IMR-90 (cell line): ENCODE results near the gene AUTS2. TPM values are rescaled to one million over a fixed set of nuclear protein-coding genes. Genes with fewer than 3 reads are reported as not detected.

Source experiments
- ATAC-seq: fragments of 200-7000 bp; cut with Tn5 transposase; 2 replicates; pipeline ENCODE4 v1.9.1; 2020; ENCODE audit warnings: low read depth, mild to moderate bottlenecking, moderate library complexity
- BruUV-seq: library from RNA; stranded (reverse); fragments of 400-500 nt; replicated peaks from 2 replicates; lab custom pipeline; 2021; lab: Mats Ljungman, UMichigan
- CTCF ChIA-PET: fragments of 300-600 bp; formaldehyde crosslinking; extraction: SDS; loops from one replicate; lab custom pipeline; 2021; ENCODE audit warnings: antibody characterized with exemption; lab: Yijun Ruan, JAX
- POLR2A ChIA-PET: fragments of 300-600 bp; sonication (Branson Sonifier 250); formaldehyde crosslinking; loops from one replicate; lab custom pipeline; 2022; ENCODE audit warnings: antibody characterized with exemption; ENCODE audit not compliant: unreplicated experiment; lab: Charles Lee
- DNase-seq: peaks from one replicate; pipeline ENCODE4 v3.0.0; 2013
- H2AFZ ChIP-seq: replicated peaks from 2 replicates; pipeline ENCODE3; 2013; ENCODE audit warnings: low read length, mild to moderate bottlenecking; ENCODE audit not compliant: poor library complexity
- H2AK5ac ChIP-seq: 2 replicates; pipeline ENCODE4 v1.6.1; 2013; ENCODE audit warnings: low read depth, low read length, inconsistent platforms
- H2AK9ac ChIP-seq: replicated peaks from 2 replicates; pipeline ENCODE3; 2013; ENCODE audit warnings: mild to moderate bottlenecking, low read depth, low read length, moderate library complexity; ENCODE audit not compliant: poor library complexity
- H2BK120ac ChIP-seq: 2 replicates; pipeline ENCODE4 v1.6.1; 2013; ENCODE audit warnings: low read depth, low read length, inconsistent platforms
- H2BK15ac ChIP-seq: 3 replicates; pipeline ENCODE4 v1.6.1; 2013; ENCODE audit warnings: low read depth, low read length, inconsistent platforms
- H2BK20ac ChIP-seq: 2 replicates; pipeline ENCODE4 v1.6.1; 2013; ENCODE audit warnings: low read depth, mild to moderate bottlenecking, inconsistent platforms, low read length, moderate library complexity
- H2BK5ac ChIP-seq: 2 replicates; pipeline ENCODE4 v1.6.1; 2013; ENCODE audit warnings: mild to moderate bottlenecking, low read depth, low read length, inconsistent platforms; ENCODE audit not compliant: poor library complexity, severe bottlenecking
- H3K14ac ChIP-seq: replicated peaks from 2 replicates; pipeline ENCODE4 v1.6.1; 2013; ENCODE audit warnings: low read depth, low read length, inconsistent platforms
- H3K18ac ChIP-seq: 2 replicates; pipeline ENCODE4 v1.6.1; 2013; ENCODE audit warnings: low read depth, low read length, control low read depth
- H3K23ac ChIP-seq: 2 replicates; pipeline ENCODE4 v1.6.1; 2013; ENCODE audit warnings: low read depth, low read length, inconsistent platforms
- H3K27ac ChIP-seq: 2 replicates; pipeline ENCODE4 v1.5.1; 2013; ENCODE audit warnings: mild to moderate bottlenecking, control low read depth, low read length; ENCODE audit not compliant: insufficient read depth
- H3K27me3 ChIP-seq: 2 replicates; pipeline ENCODE4 v1.6.1; 2013; ENCODE audit warnings: low read length; ENCODE audit not compliant: control insufficient read depth, insufficient read depth
- H3K36me3 ChIP-seq: 2 replicates; pipeline ENCODE4 v1.6.1; 2013; ENCODE audit warnings: low read length, mixed read lengths; ENCODE audit not compliant: control insufficient read depth, insufficient read depth
- H3K4ac ChIP-seq: 2 replicates; pipeline ENCODE4 v1.6.1; 2013; ENCODE audit warnings: low read depth, low read length, inconsistent platforms
- H3K4me1 ChIP-seq: 2 replicates; pipeline ENCODE4 v1.6.1; 2013; ENCODE audit warnings: low read length, mixed read lengths; ENCODE audit not compliant: control insufficient read depth, insufficient read depth
- H3K4me2 ChIP-seq: 2 replicates; pipeline ENCODE4 v1.6.1; 2013; ENCODE audit warnings: low read depth, mild to moderate bottlenecking, control low read depth, low read length, moderate library complexity
- H3K4me3 ChIP-seq: 2 replicates; pipeline ENCODE4 v1.5.1; 2013; ENCODE audit warnings: low read depth, mild to moderate bottlenecking, control low read depth, low read length, moderate library complexity; ENCODE audit not compliant: insufficient read depth
- H3K56ac ChIP-seq: 2 replicates; pipeline ENCODE4 v1.6.1; 2013; ENCODE audit warnings: low read length, inconsistent platforms; ENCODE audit not compliant: insufficient read depth; ENCODE audit errors: extremely low read depth
- H3K79me1 ChIP-seq, 2 experiments: 2 replicates each; pipeline ENCODE4 v1.6.1; 2013; ENCODE audit warnings: low read length in 2 of 2, inconsistent platforms in 1 of 2, low read depth in 1 of 2
- H3K9ac ChIP-seq: 2 replicates; pipeline ENCODE4 v1.6.1; 2013; ENCODE audit warnings: low read depth, low read length, control low read depth
- H3K9me1 ChIP-seq: 2 replicates; pipeline ENCODE4 v1.6.1; 2013; ENCODE audit warnings: low read length, inconsistent platforms; ENCODE audit not compliant: insufficient read depth
- H3K9me3 ChIP-seq: 2 replicates; pipeline ENCODE4 v1.6.1; 2013; ENCODE audit warnings: low read length; ENCODE audit not compliant: control insufficient read depth, insufficient read depth
- H4K20me1 ChIP-seq: 2 replicates; pipeline ENCODE4 v1.6.1; 2013; ENCODE audit warnings: low read length, inconsistent platforms; ENCODE audit not compliant: insufficient read depth
- H4K5ac ChIP-seq: 2 replicates; pipeline ENCODE4 v1.6.1; 2013; ENCODE audit warnings: mild to moderate bottlenecking, low read depth, low read length, control low read depth
- H4K8ac ChIP-seq, 2 experiments: 2 replicates each; pipeline ENCODE4 v1.6.1; 2013; ENCODE audit warnings: low read depth in 2 of 2, low read length in 2 of 2, control low read depth in 1 of 2, inconsistent platforms in 1 of 2
- H4K91ac ChIP-seq: 2 replicates; pipeline ENCODE4 v1.6.1; 2013; ENCODE audit warnings: low read depth, low read length, inconsistent platforms; ENCODE audit not compliant: insufficient read depth
- BHLHE40 ChIP-seq: fragments of 150-350 bp; IDR thresholded peaks from 2 replicates; pipeline ENCODE4 v1.6.1; 2016; ENCODE audit warnings: mild to moderate bottlenecking, low read depth, low read length
- CHD1 ChIP-seq: IDR thresholded peaks from 2 replicates; pipeline ENCODE4 v1.6.1; 2012; ENCODE audit warnings: low read depth, low read length, improper control_type of control experiment
- FOS ChIP-seq: fragments of 150-350 bp; IDR thresholded peaks from 2 replicates; pipeline ENCODE4 v1.6.1; 2016; ENCODE audit warnings: low read depth, low read length
- MAFK ChIP-seq: IDR thresholded peaks from 2 replicates; pipeline ENCODE4 v1.6.1; 2012; ENCODE audit warnings: low read depth, low read length, improper control_type of control experiment
- MAZ ChIP-seq: IDR thresholded peaks from 2 replicates; pipeline ENCODE4 v1.6.1; 2012; ENCODE audit warnings: low read depth, mild to moderate bottlenecking, low read length, improper control_type of control experiment, moderate library complexity, borderline replicate concordance
- MXI1 ChIP-seq: IDR thresholded peaks from 2 replicates; pipeline ENCODE4 v1.6.1; 2012; ENCODE audit warnings: low read depth, mild to moderate bottlenecking, low read length, moderate library complexity, borderline replicate concordance
- NFE2L2 ChIP-seq: fragments of 150-350 bp; IDR thresholded peaks from 2 replicates; pipeline ENCODE4 v1.6.1; 2016; ENCODE audit warnings: low read depth, mild to moderate bottlenecking, low read length
- POLR2A ChIP-seq: IDR thresholded peaks from 2 replicates; pipeline ENCODE4 v1.6.1; 2012; ENCODE audit warnings: mild to moderate bottlenecking, low read depth, low read length
- RAD21 ChIP-seq: IDR thresholded peaks from 2 replicates; pipeline ENCODE4 v1.6.1; 2012; ENCODE audit warnings: low read length, improper control_type of control experiment
- RCOR1 ChIP-seq: IDR thresholded peaks from 2 replicates; pipeline ENCODE4 v1.6.1; 2012; ENCODE audit warnings: mild to moderate bottlenecking, low read length, improper control_type of control experiment; ENCODE audit not compliant: insufficient replicate concordance
- RFX5 ChIP-seq: IDR thresholded peaks from 2 replicates; pipeline ENCODE4 v1.8.0; 2012; ENCODE audit warnings: low read depth, mild to moderate bottlenecking, low read length, moderate library complexity
- SMC3 ChIP-seq: fragments of 150-350 bp; IDR thresholded peaks from 2 replicates; pipeline ENCODE4 v1.6.1; 2016; ENCODE audit warnings: low read depth, mild to moderate bottlenecking, antibody characterized with exemption, low read length, moderate library complexity
- WGBS, 2 experiments: methylation state at CpG; one replicate each; pipeline versions ENCODE4 v1.1.5 to v1.1.7; 2013; ENCODE audit warnings: missing lambda C conversion rate in 2 of 2; ENCODE audit not compliant: insufficient read length in 1 of 2; ENCODE audit errors: extremely low coverage in 2 of 2; 5-methylcytosine and 5-hydroxymethylcytosine counted together
- dilution Hi-C: fragments of 300-500 bp; cut with HindIII; formaldehyde crosslinking; loops from one replicate; pipeline ENCODE4 v1.14.3; 2018; ENCODE audit warnings: low sequenced_read_pairs; ENCODE audit not compliant: unreplicated experiment
- in situ Hi-C: fragments of 300-500 bp; cut with MboI; formaldehyde crosslinking; loops from 3 replicates; pipeline ENCODE4 v1.14.3; 2019; ENCODE audit warnings: low sequenced_read_pairs, inconsistent platforms, mixed read lengths
- intact Hi-C: fragments of 100-400 bp; cut with micrococcal nuclease; formaldehyde crosslinking; loops from 2 replicates; pipeline ENCODE4 v1.10.0; 2022
- polyA plus RNA-seq, 3 experiments: library from polyadenylated mRNA; depleted of rRNA; stranded (reverse); fragments of >200 nt; gene quantifications; 2 replicates each; pipeline ENCODE4 v1.2.3, GENCODE V29; 2012; ENCODE audit warnings: low replicate concordance in 1 of 3
- total RNA-seq: library from RNA; depleted of rRNA; stranded (reverse); fragments of >200 nt; gene quantifications from 2 replicates; pipeline ENCODE4 v1.2.3, GENCODE V29; 2012
- TF ChIP-seq, protein P1 (sequence below): conservative IDR thresholded peaks from 2 replicates; pipeline ENCODE4 v1.5.1; 2012; ENCODE audit warnings: mild to moderate bottlenecking, low read depth, low read length, improper control_type of control experiment
- TF ChIP-seq, protein P2 (sequence below): fragments of 150-350 bp; IDR thresholded peaks from 2 replicates; pipeline ENCODE4 v1.6.1; 2016; ENCODE audit warnings: low read depth, mild to moderate bottlenecking, low read length, moderate library complexity, borderline replicate concordance
- TF ChIP-seq, protein P3 (sequence below): fragments of 150-350 bp; IDR thresholded peaks from 2 replicates; pipeline ENCODE4 v1.6.1; 2017; ENCODE audit warnings: mild to moderate bottlenecking, antibody characterized with exemption, low read length, low read depth

AUTS2 gene
- total and polyA plus RNA-seq, 2 of the 4 experiments (the other 2 are of a cell fraction), result 0.90 to 3.0 TPM

DNA sequence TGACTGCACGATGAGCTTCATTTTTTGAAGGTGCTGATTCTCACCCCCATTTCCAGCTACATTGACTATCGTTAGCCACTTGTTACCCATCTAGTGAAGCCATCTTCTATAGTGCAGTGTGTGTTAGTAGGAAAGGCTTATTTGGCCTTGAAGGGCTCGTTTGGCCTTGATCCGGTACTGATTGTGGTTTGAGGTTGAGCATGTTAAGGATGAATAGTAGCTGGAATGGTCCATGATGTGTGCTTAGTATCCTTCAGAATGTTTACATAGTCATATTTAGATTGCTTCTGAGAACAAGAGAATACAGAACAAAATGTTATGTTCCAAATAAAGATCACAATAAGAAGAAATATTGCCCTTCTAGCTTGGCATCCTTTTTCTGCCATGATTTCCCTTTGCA, 591.5 kb downstream of the AUTS2 start:
- no peak for DNase-seq
- dilution Hi-C loops, result no loop called here

More for the DNA sequence above, 591.5 kb downstream of the AUTS2 start:
- H2AK9ac ChIP-seq, result no peak overlapping the region
- WGBS, 2 experiments, result no CpG with 5 or more reads among the region's 4 CpGs
- H3K4me1 ChIP-seq, result no peaks in the 10 kb centered on the region
- no peak overlapping the region for H3K4ac ChIP-seq
- no peaks in the 10 kb centered on the region for H3K36me3 ChIP-seq
- no peak overlapping the region for H2BK5ac ChIP-seq
- no peak overlapping the region for H3K27ac ChIP-seq
- ChIA-PET POLR2A (no interaction called here), CTCF (interaction anchor here (0.5 to 1.2 kb wide), 2 partner anchors 147 to 509 kb away, joined by 3 to 4 read pairs; no protein-coding TSS in a partner anchor)
- no peak overlapping the region for H3K4me2 ChIP-seq
- no peak overlapping the region for H2AFZ ChIP-seq
- H3K79me1 ChIP-seq, result no peaks in the 10 kb centered on the region
- H4K20me1 ChIP-seq, result no peaks in the 10 kb centered on the region
- no peak overlapping the region for H3K23ac ChIP-seq
- no peak for TF ChIP-seq BHLHE40
- TF ChIP-seq MAZ, result no peak
- no peak for TF ChIP-seq RAD21
- TF ChIP-seq MAFK, result no peak
- TF ChIP-seq CHD1, result no peak
- no peak for TF ChIP-seq SMC3
- TF ChIP-seq NFE2L2, result no peak
- no peak for TF ChIP-seq POLR2A
- no peak for TF ChIP-seq RFX5
- TF ChIP-seq, protein P1, sequence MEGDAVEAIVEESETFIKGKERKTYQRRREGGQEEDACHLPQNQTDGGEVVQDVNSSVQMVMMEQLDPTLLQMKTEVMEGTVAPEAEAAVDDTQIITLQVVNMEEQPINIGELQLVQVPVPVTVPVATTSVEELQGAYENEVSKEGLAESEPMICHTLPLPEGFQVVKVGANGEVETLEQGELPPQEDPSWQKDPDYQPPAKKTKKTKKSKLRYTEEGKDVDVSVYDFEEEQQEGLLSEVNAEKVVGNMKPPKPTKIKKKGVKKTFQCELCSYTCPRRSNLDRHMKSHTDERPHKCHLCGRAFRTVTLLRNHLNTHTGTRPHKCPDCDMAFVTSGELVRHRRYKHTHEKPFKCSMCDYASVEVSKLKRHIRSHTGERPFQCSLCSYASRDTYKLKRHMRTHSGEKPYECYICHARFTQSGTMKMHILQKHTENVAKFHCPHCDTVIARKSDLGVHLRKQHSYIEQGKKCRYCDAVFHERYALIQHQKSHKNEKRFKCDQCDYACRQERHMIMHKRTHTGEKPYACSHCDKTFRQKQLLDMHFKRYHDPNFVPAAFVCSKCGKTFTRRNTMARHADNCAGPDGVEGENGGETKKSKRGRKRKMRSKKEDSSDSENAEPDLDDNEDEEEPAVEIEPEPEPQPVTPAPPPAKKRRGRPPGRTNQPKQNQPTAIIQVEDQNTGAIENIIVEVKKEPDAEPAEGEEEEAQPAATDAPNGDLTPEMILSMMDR, result no peak
- TF ChIP-seq, protein P2, sequence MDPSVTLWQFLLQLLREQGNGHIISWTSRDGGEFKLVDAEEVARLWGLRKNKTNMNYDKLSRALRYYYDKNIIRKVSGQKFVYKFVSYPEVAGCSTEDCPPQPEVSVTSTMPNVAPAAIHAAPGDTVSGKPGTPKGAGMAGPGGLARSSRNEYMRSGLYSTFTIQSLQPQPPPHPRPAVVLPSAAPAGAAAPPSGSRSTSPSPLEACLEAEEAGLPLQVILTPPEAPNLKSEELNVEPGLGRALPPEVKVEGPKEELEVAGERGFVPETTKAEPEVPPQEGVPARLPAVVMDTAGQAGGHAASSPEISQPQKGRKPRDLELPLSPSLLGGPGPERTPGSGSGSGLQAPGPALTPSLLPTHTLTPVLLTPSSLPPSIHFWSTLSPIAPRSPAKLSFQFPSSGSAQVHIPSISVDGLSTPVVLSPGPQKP, result no peak
- TF ChIP-seq RCOR1, result no peak
- TF ChIP-seq, protein P3, sequence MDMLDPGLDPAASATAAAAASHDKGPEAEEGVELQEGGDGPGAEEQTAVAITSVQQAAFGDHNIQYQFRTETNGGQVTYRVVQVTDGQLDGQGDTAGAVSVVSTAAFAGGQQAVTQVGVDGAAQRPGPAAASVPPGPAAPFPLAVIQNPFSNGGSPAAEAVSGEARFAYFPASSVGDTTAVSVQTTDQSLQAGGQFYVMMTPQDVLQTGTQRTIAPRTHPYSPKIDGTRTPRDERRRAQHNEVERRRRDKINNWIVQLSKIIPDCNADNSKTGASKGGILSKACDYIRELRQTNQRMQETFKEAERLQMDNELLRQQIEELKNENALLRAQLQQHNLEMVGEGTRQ, result no peak
- no peak for TF ChIP-seq FOS
- TF ChIP-seq MXI1, result no peak
- no peak overlapping the region for H2BK120ac ChIP-seq
- no peak for ATAC-seq
- H3K9me3 ChIP-seq, result no peaks in the 10 kb centered on the region
- H2BK20ac ChIP-seq, result no peak overlapping the region
- no peak overlapping the region for H3K4me3 ChIP-seq
- H3K9ac ChIP-seq, result no peak overlapping the region
- H2BK15ac ChIP-seq, result no peak overlapping the region
- H3K56ac ChIP-seq, result no peak overlapping the region
- in situ Hi-C loops (no loop called here), intact Hi-C loops (no loop called here)
- H4K91ac ChIP-seq, result no peak overlapping the region
- H4K5ac ChIP-seq, result no peak overlapping the region
- BruUV-seq, result no TSS peak
- no peaks in the 10 kb centered on the region for H3K9me1 ChIP-seq
- no peak overlapping the region for H3K18ac ChIP-seq
- no peaks in the 10 kb centered on the region for H3K27me3 ChIP-seq
- H3K14ac ChIP-seq, result no peak overlapping the region
- no peak overlapping the region for H2AK5ac ChIP-seq
- no peak overlapping the region for H4K8ac ChIP-seq
